Measurements from ENCODE around the gene ANKRD6.
"Not testable (repeated sequence)": the region's sequence is repeated elsewhere in the genome, so short reads cannot be mapped to it uniquely, and the experiment has no call there.

Gene ANKRD6

GRCh38 chr6:89619567-89619966 is 186.6 kb downstream of the ANKRD6 start:
- H3K4me3 Mint-ChIP-seq = no peak overlapping the region
- H3K9me3 Mint-ChIP-seq = no peaks in the 10 kb centered on the region
- no peaks in the 10 kb centered on the region for H3K36me3 Mint-ChIP-seq (ENCODE audit: low read depth)
- H3K4me1 Mint-ChIP-seq (ENCODE audit: low read depth) = no peaks in the 10 kb centered on the region
- H3K27ac Mint-ChIP-seq = no peak overlapping the region
- no peaks in the 10 kb centered on the region for H3K27me3 Mint-ChIP-seq

- H3K27ac Mint-ChIP-seq = no peak overlapping the region
- H3K36me3 Mint-ChIP-seq (ENCODE audit: low read depth) = no peaks in the 10 kb centered on the region
- H3K9me3 Mint-ChIP-seq = no peaks in the 10 kb centered on the region
- no peaks in the 10 kb centered on the region for H3K4me1 Mint-ChIP-seq (ENCODE audit: low read depth)
- H3K4me3 Mint-ChIP-seq = no peak overlapping the region
- no peaks in the 10 kb centered on the region for H3K27me3 Mint-ChIP-seq
Observed at GRCh38 chr6:89623749-89624148, 190.8 kb downstream of the ANKRD6 start.

GRCh38 chr6:89630488-89630887 is 197.5 kb downstream of the ANKRD6 start:
- Mint-ChIP-seq H3K9me3 (no peaks in the 10 kb centered on the region), H3K27me3 (no peaks in the 10 kb centered on the region), H3K4me3 (no peak overlapping the region), H3K4me1 (ENCODE audit: low read depth) (no peaks in the 10 kb centered on the region), H3K36me3 (ENCODE audit: low read depth) (peaks cover 11% of the 10 kb centered on the region), H3K27ac (no peak overlapping the region)

- H3K4me3 Mint-ChIP-seq, H3K27me3 Mint-ChIP-seq, H3K27ac Mint-ChIP-seq, H3K9me3 Mint-ChIP-seq: not testable (repeated sequence)
- Mint-ChIP-seq H3K36me3 (ENCODE audit: low read depth) (peaks cover 42% of the 10 kb centered on the region), H3K4me1 (ENCODE audit: low read depth) (peaks cover 21% of the 10 kb centered on the region)
Observed at GRCh38 chr6:89636412-89636811, 203.5 kb downstream of the ANKRD6 start.

GRCh38 chr6:89637960-89638319 is 205.0 kb downstream of the ANKRD6 start:
- Mint-ChIP-seq H3K27me3 (no peaks in the 10 kb centered on the region), H3K9me3 (no peaks in the 10 kb centered on the region), H3K27ac (peak overlapping the region; percentile 98), H3K4me1 (ENCODE audit: low read depth) (peaks cover 21% of the 10 kb centered on the region), H3K36me3 (ENCODE audit: low read depth) (peaks cover 52% of the 10 kb centered on the region), H3K4me3 (peak overlapping the region; percentile 88)

- H3K27me3 Mint-ChIP-seq = no peaks in the 10 kb centered on the region
- peak within 1 kb of the TSS; percentile 88 for H3K4me3 Mint-ChIP-seq
- no peaks in the 10 kb centered on the region for H3K9me3 Mint-ChIP-seq
- H3K36me3 Mint-ChIP-seq (ENCODE audit: low read depth) = peaks cover 53% of the 10 kb centered on the region
- H3K27ac Mint-ChIP-seq = peak within 1 kb of the TSS; percentile 98
- peaks cover 21% of the 10 kb centered on the region for H3K4me1 Mint-ChIP-seq (ENCODE audit: low read depth)
Observed at GRCh38 chr6:89638320-89639195, 205.6 kb downstream of the ANKRD6 start, which contains the start of gene LYRM2. Gene LYRM2, minus strand, starts transcription at chr6:89638747. Its CDS starts 31 bp downstream, at chr6:89638716.

GRCh38 chr6:89640804-89641203 is 207.9 kb downstream of the ANKRD6 start:
- H3K9me3 Mint-ChIP-seq = no peaks in the 10 kb centered on the region
- no peak overlapping the region for H3K4me3 Mint-ChIP-seq
- peaks cover 51% of the 10 kb centered on the region for H3K36me3 Mint-ChIP-seq (ENCODE audit: low read depth)
- peak overlapping the region; percentile 41 for H3K27ac Mint-ChIP-seq
- H3K4me1 Mint-ChIP-seq (ENCODE audit: low read depth) = peaks cover 21% of the 10 kb centered on the region
- no peaks in the 10 kb centered on the region for H3K27me3 Mint-ChIP-seq

- not testable (repeated sequence) for H3K27me3 Mint-ChIP-seq, H3K9me3 Mint-ChIP-seq, H3K4me3 Mint-ChIP-seq, H3K27ac Mint-ChIP-seq
- peaks cover 51% of the 10 kb centered on the region for H3K36me3 Mint-ChIP-seq (ENCODE audit: low read depth)
- H3K4me1 Mint-ChIP-seq (ENCODE audit: low read depth) = peaks cover 21% of the 10 kb centered on the region
Observed at GRCh38 chr6:89641581-89641980, 208.6 kb downstream of the ANKRD6 start.

- H3K27ac Mint-ChIP-seq = no peak overlapping the region
- H3K4me3 Mint-ChIP-seq = no peak overlapping the region
- H3K36me3 Mint-ChIP-seq (ENCODE audit: low read depth) = peaks cover 54% of the 10 kb centered on the region
- no peaks in the 10 kb centered on the region for H3K9me3 Mint-ChIP-seq
- peaks cover 16% of the 10 kb centered on the region for H3K4me1 Mint-ChIP-seq (ENCODE audit: low read depth)
- H3K27me3 Mint-ChIP-seq = no peaks in the 10 kb centered on the region
Observed at GRCh38 chr6:89642956-89643355, 210.0 kb downstream of the ANKRD6 start.

- H3K27me3 Mint-ChIP-seq = no peaks in the 10 kb centered on the region
- H3K27ac Mint-ChIP-seq = no peak overlapping the region
- H3K9me3 Mint-ChIP-seq = no peaks in the 10 kb centered on the region
- H3K4me3 Mint-ChIP-seq = no peak overlapping the region
- H3K36me3 Mint-ChIP-seq (ENCODE audit: low read depth) = peaks cover 55% of the 10 kb centered on the region
- H3K4me1 Mint-ChIP-seq (ENCODE audit: low read depth) = peaks cover 12% of the 10 kb centered on the region
Observed at GRCh38 chr6:89643406-89643805, 210.5 kb downstream of the ANKRD6 start.

GRCh38 chr6:89644864-89645263 is 211.9 kb downstream of the ANKRD6 start:
- H3K27ac Mint-ChIP-seq = no peak overlapping the region
- no peaks in the 10 kb centered on the region for H3K4me1 Mint-ChIP-seq (ENCODE audit: low read depth)
- H3K27me3 Mint-ChIP-seq = no peaks in the 10 kb centered on the region
- H3K36me3 Mint-ChIP-seq (ENCODE audit: low read depth) = peaks cover 65% of the 10 kb centered on the region
- H3K9me3 Mint-ChIP-seq = no peaks in the 10 kb centered on the region
- H3K4me3 Mint-ChIP-seq = no peak overlapping the region

- H3K4me3 Mint-ChIP-seq = no peak overlapping the region
- no peaks in the 10 kb centered on the region for H3K9me3 Mint-ChIP-seq
- H3K36me3 Mint-ChIP-seq (ENCODE audit: low read depth) = peaks cover 77% of the 10 kb centered on the region
- H3K27ac Mint-ChIP-seq = no peak overlapping the region
- no peaks in the 10 kb centered on the region for H3K4me1 Mint-ChIP-seq (ENCODE audit: low read depth)
- no peaks in the 10 kb centered on the region for H3K27me3 Mint-ChIP-seq
Observed at GRCh38 chr6:89649682-89650081, 216.7 kb downstream of the ANKRD6 start.

GRCh38 chr6:89650579-89650978 is 217.6 kb downstream of the ANKRD6 start:
- Mint-ChIP-seq H3K4me3 (no peak overlapping the region), H3K36me3 (ENCODE audit: low read depth) (peaks cover 80% of the 10 kb centered on the region), H3K27me3 (no peaks in the 10 kb centered on the region), H3K4me1 (ENCODE audit: low read depth) (no peaks in the 10 kb centered on the region), H3K9me3 (no peaks in the 10 kb centered on the region), H3K27ac (no peak overlapping the region)

- no peaks in the 10 kb centered on the region for H3K9me3 Mint-ChIP-seq
- no peak overlapping the region for H3K27ac Mint-ChIP-seq
- H3K27me3 Mint-ChIP-seq = no peaks in the 10 kb centered on the region
- H3K4me1 Mint-ChIP-seq (ENCODE audit: low read depth) = no peaks in the 10 kb centered on the region
- no peak overlapping the region for H3K4me3 Mint-ChIP-seq
- H3K36me3 Mint-ChIP-seq (ENCODE audit: low read depth) = peaks cover 80% of the 10 kb centered on the region
Observed at GRCh38 chr6:89655122-89655521, 222.2 kb downstream of the ANKRD6 start.

GRCh38 chr6:89657445-89658158 is 224.7 kb downstream of the ANKRD6 start:
- H3K4me3 Mint-ChIP-seq = no peak overlapping the region
- no peaks in the 10 kb centered on the region for H3K4me1 Mint-ChIP-seq (ENCODE audit: low read depth)
- no peaks in the 10 kb centered on the region for H3K9me3 Mint-ChIP-seq
- peaks cover 79% of the 10 kb centered on the region for H3K36me3 Mint-ChIP-seq (ENCODE audit: low read depth)
- no peak overlapping the region for H3K27ac Mint-ChIP-seq
- H3K27me3 Mint-ChIP-seq = no peaks in the 10 kb centered on the region
